HAP-1 (cell line): ENCODE results near the gene ABHD17B.
A peak's percentile ranks its signal among the peaks of the same experiment; 100 is the strongest.

Experiments
- DNase-seq, 2 experiments: peaks; one replicate each; pipeline ENCODE4 v3.0.0-alpha.2; 2016 to 2020; ENCODE audit warnings: low spot score in 2 of 2
- H3K27me3 ChIP-seq: fragments of 250-450 bp; sonication (Bioruptor Pico); 2 replicates; pipeline ENCODE4 v1.5.1; 2020; ENCODE audit warnings: low read depth, mild to moderate bottlenecking, moderate library complexity
- H3K36me3 ChIP-seq: fragments of 250-450 bp; sonication (Bioruptor Pico); replicated peaks from 2 replicates; pipeline ENCODE4 v1.5.1; 2020; ENCODE audit warnings: mild to moderate bottlenecking
- H3K4me1 ChIP-seq: fragments of 250-450 bp; sonication (Bioruptor Pico); 2 replicates; pipeline ENCODE4 v1.5.1; 2020; ENCODE audit warnings: mild to moderate bottlenecking
- H3K4me3 ChIP-seq: fragments of 250-450 bp; sonication (Bioruptor Pico); 2 replicates; pipeline ENCODE4 v1.5.1; 2020; ENCODE audit warnings: mild to moderate bottlenecking, moderate library complexity
- H3K9me3 ChIP-seq: fragments of 250-450 bp; sonication (Bioruptor Pico); 2 replicates; pipeline ENCODE4 v1.5.1; 2020; ENCODE audit warnings: mild to moderate bottlenecking, moderate library complexity
- in situ Hi-C: fragments of 300-500 bp; cut with MboI; formaldehyde crosslinking; loops from 3 replicates; pipeline ENCODE4 v1.14.3; 2020; ENCODE audit warnings: low sequenced_read_pairs, inconsistent platforms, mixed read lengths

Gene ABHD17B

GRCh38 chr9:71847892-71848291 lies 63.1 kb downstream of the ABHD17B start:
- Histone ChIP-seq H3K4me1 (no peaks in the 10 kb centered on the region), H3K4me3 (no peak overlapping the region), H3K27me3 (no peaks in the 10 kb centered on the region), H3K9me3 (no peaks in the 10 kb centered on the region), H3K36me3 (no peaks in the 10 kb centered on the region)
- in situ Hi-C loops = no loop called here
- no peak for DNase-seq

- DNase-seq = no peak
- Histone ChIP-seq H3K4me3 (no peak overlapping the region), H3K36me3 (no peaks in the 10 kb centered on the region), H3K9me3 (no peaks in the 10 kb centered on the region), H3K4me1 (no peaks in the 10 kb centered on the region), H3K27me3 (no peaks in the 10 kb centered on the region)
- in situ Hi-C loops = no loop called here
Observed at GRCh38 chr9:71844808-71845207, 66.2 kb downstream of the ABHD17B start.

DNA sequence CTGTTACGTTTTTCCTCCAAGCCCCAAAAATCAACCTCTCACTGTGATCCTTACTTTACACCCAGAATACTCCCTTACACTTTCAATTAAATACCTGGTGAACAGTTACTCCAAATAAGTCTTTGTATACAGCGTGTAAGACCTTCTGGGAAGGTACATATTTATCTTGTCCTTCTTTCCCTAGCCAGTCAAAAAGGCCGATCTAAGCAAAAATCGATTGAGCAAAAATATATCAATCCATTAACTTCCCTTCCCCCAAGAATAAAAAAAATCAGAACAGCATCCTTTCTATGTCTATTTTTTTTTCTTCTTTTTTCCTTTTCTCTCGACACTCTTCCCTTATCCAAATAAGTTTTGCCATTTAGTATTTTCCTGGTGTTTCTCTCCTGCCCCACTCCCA lies 71.3 kb downstream of the ABHD17B start:
- no peak for DNase-seq
- Histone ChIP-seq H3K4me1 (no peaks in the 10 kb centered on the region), H3K27me3 (no peaks in the 10 kb centered on the region), H3K9me3 (no peaks in the 10 kb centered on the region), H3K36me3 (no peaks in the 10 kb centered on the region), H3K4me3 (no peak overlapping the region)
- in situ Hi-C loops = no loop called here

GRCh38 chr9:71835596-71835995 lies 75.4 kb downstream of the ABHD17B start:
- Histone ChIP-seq H3K27me3 (no peaks in the 10 kb centered on the region), H3K4me3 (no peak overlapping the region), H3K9me3 (no peaks in the 10 kb centered on the region), H3K4me1 (no peaks in the 10 kb centered on the region), H3K36me3 (no peaks in the 10 kb centered on the region)
- DNase-seq = no peak
- in situ Hi-C loops = no loop called here

- H3K4me1 ChIP-seq = no peaks in the 10 kb centered on the region
- DNase-seq = no peak
- in situ Hi-C loops = no loop called here
- H3K36me3 ChIP-seq = no peaks in the 10 kb centered on the region
- no peaks in the 10 kb centered on the region for H3K9me3 ChIP-seq
- H3K27me3 ChIP-seq = no peaks in the 10 kb centered on the region
- no peak overlapping the region for H3K4me3 ChIP-seq
Observed at GRCh38 chr9:71830929-71831328, 80.1 kb downstream of the ABHD17B start.

DNA sequence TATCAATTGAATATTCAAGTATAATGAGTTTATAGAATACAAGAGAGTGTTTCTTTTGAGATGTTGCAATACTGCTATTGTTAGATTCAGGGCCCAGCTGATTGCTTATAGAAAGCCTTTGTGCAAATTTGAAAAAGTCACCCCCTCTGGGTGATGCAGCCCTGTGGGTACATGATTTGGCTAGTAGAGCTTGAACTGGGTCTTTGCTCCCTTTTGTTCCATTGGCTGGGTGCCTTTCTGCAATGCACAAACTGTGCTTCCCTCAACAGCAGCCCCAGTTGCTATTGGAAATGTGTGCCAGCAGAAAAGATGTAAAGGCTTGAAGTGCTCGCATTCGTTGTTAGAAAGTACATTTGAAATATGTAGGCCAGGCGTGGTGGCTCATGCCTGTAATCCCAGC lies 80.8 kb downstream of the ABHD17B start:
- DNase-seq = no peak
- no peaks in the 10 kb centered on the region for H3K27me3 ChIP-seq
- H3K9me3 ChIP-seq = no peaks in the 10 kb centered on the region
- in situ Hi-C loops = no loop called here
- no peaks in the 10 kb centered on the region for H3K36me3 ChIP-seq
- H3K4me3 ChIP-seq = no peak overlapping the region
- H3K4me1 ChIP-seq = no peaks in the 10 kb centered on the region

- Histone ChIP-seq H3K36me3 (no peaks in the 10 kb centered on the region), H3K9me3 (no peaks in the 10 kb centered on the region), H3K27me3 (no peaks in the 10 kb centered on the region), H3K4me3 (no peak overlapping the region), H3K4me1 (peaks cover 3% of the 10 kb centered on the region; the same call in 1 of the 2 replicates)
- DNase-seq = no peak
- in situ Hi-C loops = no loop called here
Observed at GRCh38 chr9:71826279-71826678, 84.7 kb downstream of the ABHD17B start.

GRCh38 chr9:71824257-71824656 lies 86.7 kb downstream of the ABHD17B start:
- peaks cover 3% of the 10 kb centered on the region; the same call in 1 of the 2 replicates for H3K4me1 ChIP-seq
- no peak overlapping the region for H3K4me3 ChIP-seq
- H3K36me3 ChIP-seq = no peaks in the 10 kb centered on the region
- DNase-seq = no peak
- H3K27me3 ChIP-seq = no peaks in the 10 kb centered on the region
- in situ Hi-C loops = loop anchor here (25.0 kb wide), 1 partner anchor 438 kb away; no protein-coding TSS in a partner anchor
- H3K9me3 ChIP-seq = no peaks in the 10 kb centered on the region

DNA sequence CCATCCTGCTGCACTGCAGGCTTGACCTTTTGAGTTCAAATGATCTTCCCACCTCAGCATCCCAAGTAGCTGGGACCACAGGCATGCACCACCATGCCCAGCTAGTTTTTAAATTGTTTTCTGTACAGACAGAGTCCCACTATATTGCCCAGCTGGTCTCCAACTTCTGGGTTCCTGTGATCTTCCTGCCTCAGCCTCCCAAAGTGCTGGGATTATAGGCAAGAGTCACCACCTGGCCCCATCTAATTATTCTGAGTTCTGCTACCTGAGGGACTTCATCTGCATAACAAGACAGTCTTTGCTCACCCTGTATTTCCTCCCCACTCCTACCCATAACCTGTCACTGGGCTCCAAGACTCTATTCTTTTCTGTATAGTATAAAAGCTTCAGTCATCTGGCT lies 88.1 kb downstream of the ABHD17B start:
- in situ Hi-C loops = loop anchor here (25.0 kb wide), 1 partner anchor 439 kb away; no protein-coding TSS in a partner anchor
- Histone ChIP-seq H3K4me1 (peaks cover 3% of the 10 kb centered on the region; the same call in 1 of the 2 replicates), H3K9me3 (no peaks in the 10 kb centered on the region), H3K27me3 (no peaks in the 10 kb centered on the region), H3K4me3 (no peak overlapping the region), H3K36me3 (no peaks in the 10 kb centered on the region)
- DNase-seq = no peak

DNA sequence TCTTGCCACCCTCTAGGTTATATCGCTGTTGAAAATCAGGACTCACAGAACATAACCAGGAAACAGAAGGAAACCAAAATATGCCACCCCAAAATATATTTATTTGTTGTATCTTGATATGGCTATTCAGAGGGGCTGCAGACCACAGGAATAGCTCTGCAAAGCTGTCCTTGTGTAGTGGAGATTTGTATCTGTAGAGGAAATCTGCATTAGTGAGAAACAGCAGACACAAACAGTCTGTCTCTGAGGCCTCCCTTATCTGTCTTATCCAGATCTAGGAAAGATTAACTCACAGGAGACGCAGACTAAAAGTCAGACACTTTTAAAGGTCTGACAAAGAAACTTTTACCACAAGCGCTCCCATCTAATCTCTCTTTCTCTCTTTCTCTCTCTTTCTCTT lies 88.5 kb downstream of the ABHD17B start:
- H3K4me3 ChIP-seq = no peak overlapping the region
- no peaks in the 10 kb centered on the region for H3K36me3 ChIP-seq
- H3K9me3 ChIP-seq = no peaks in the 10 kb centered on the region
- in situ Hi-C loops = loop anchor here (25.0 kb wide), 1 partner anchor 440 kb away; no protein-coding TSS in a partner anchor
- H3K27me3 ChIP-seq = no peaks in the 10 kb centered on the region
- peaks cover 3% of the 10 kb centered on the region; the same call in 1 of the 2 replicates for H3K4me1 ChIP-seq
- no peak for DNase-seq

- Histone ChIP-seq H3K36me3 (no peaks in the 10 kb centered on the region), H3K4me3 (no peak overlapping the region), H3K4me1 (peaks cover 3% of the 10 kb centered on the region; the same call in 1 of the 2 replicates), H3K9me3 (no peaks in the 10 kb centered on the region), H3K27me3 (no peaks in the 10 kb centered on the region)
- in situ Hi-C loops = loop anchor here (25.0 kb wide), 1 partner anchor 441 kb away; no protein-coding TSS in a partner anchor
- no peak for DNase-seq
Observed at GRCh38 chr9:71821405-71821804, 89.6 kb downstream of the ABHD17B start.

GRCh38 chr9:71820403-71820921 lies 90.5 kb downstream of the ABHD17B start:
- no peaks in the 10 kb centered on the region for H3K27me3 ChIP-seq
- no peak for DNase-seq
- H3K4me1 ChIP-seq = peaks cover 3% of the 10 kb centered on the region; the same call in 1 of the 2 replicates
- in situ Hi-C loops = loop anchor here (25.0 kb wide), 1 partner anchor 442 kb away; no protein-coding TSS in a partner anchor
- H3K4me3 ChIP-seq = no peak overlapping the region
- H3K9me3 ChIP-seq = no peaks in the 10 kb centered on the region
- H3K36me3 ChIP-seq = no peaks in the 10 kb centered on the region

DNA sequence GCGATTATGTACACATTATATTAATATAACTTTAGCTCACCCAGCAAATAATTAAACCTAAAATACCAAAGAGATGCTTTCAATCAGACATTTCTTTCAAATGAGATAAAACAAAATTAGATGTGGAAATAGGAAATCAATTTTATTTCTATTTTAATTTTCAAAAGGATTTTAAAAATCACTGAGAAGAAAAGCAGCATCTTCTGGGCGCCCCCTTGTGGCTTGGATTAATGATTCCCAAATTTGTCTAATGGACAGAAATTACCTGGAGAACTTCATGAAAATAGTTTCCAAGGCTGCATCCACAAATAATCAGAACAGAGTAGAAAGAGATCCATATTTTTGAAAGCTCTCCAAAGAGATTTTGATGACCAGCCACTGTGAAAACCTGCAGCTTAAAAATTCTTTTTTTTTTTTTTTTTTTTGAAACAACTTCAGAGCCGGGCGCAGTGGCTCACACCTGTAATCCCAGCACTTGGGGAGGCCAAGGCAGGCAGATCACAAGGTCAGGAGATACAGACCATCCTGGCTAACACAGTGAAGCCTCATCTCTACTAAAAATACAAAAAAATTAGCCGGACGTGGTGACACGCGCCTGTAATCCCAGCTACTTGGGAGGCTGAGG lies 91.8 kb downstream of the ABHD17B start:
- peak in 1 of 2 experiments; percentile 66 for DNase-seq
- H3K4me1 ChIP-seq = peaks cover 3% of the 10 kb centered on the region; the same call in 1 of the 2 replicates
- in situ Hi-C loops = loop anchor here (25.0 kb wide), 1 partner anchor 443 kb away; no protein-coding TSS in a partner anchor
- H3K4me3 ChIP-seq = no peak overlapping the region
- no peaks in the 10 kb centered on the region for H3K27me3 ChIP-seq
- H3K9me3 ChIP-seq = no peaks in the 10 kb centered on the region
- H3K36me3 ChIP-seq = no peaks in the 10 kb centered on the region

GRCh38 chr9:71816916-71817451 lies 94.0 kb downstream of the ABHD17B start:
- Histone ChIP-seq H3K27me3 (no peaks in the 10 kb centered on the region), H3K9me3 (no peaks in the 10 kb centered on the region), H3K36me3 (no peaks in the 10 kb centered on the region), H3K4me3 (no peak overlapping the region), H3K4me1 (no peaks in the 10 kb centered on the region)
- in situ Hi-C loops = loop anchor here (25.0 kb wide), 1 partner anchor 445 kb away; no protein-coding TSS in a partner anchor
- no peak for DNase-seq
